A673 (cell line): Measurements from ENCODE around the gene CHRNA3.

Experiments used
- CTCF ChIP-seq: fragments of 300-800, 200-600 bp; sonication (generic); conservative IDR thresholded peaks from 2 replicates; pipeline ENCODE4 v1.5.1; 2017; ENCODE audit warnings: low read depth, mild to moderate bottlenecking, antibody characterized with exemption, low read length, moderate library complexity, mixed read lengths
- EZH2 ChIP-seq: fragments of 200-600 bp; sonication (generic); IDR thresholded peaks from 2 replicates; pipeline ENCODE4 v1.6.1; 2017; ENCODE audit warnings: borderline replicate concordance, low read depth, mild to moderate bottlenecking, mixed read lengths, antibody characterized with exemption, low read length; ENCODE audit not compliant: poor library complexity, severe bottlenecking

GRCh38 chr15:78604420-78604819 is 16.4 kb downstream of the CHRNA3 start:
- TF ChIP-seq CTCF (no peak), EZH2 (no peak)
